HepG2 (cell line): ENCODE measurements around the gene NFKB1. TPM values are rescaled to one million over a fixed set of nuclear protein-coding genes. Genes with fewer than 3 reads are reported as not detected.

ENCODE experiments used
- ATAC-seq: fragments of 200-7000 bp; cut with Tn5 transposase; 3 replicates; pipeline ENCODE4 v1.9.1; 2020; ENCODE audit warnings: mild to moderate bottlenecking, moderate library complexity
- BruUV-seq: library from RNA; stranded (reverse); fragments of 400-500 nt; replicated peaks from 2 replicates; lab custom pipeline; 2021; lab: Mats Ljungman, UMichigan
- CTCF ChIA-PET: fragments of 300-600 bp; formaldehyde crosslinking; extraction: SDS; loops from one replicate; lab custom pipeline; 2021; ENCODE audit warnings: low total read pairs, inconsistent platforms, low intra/inter-chr PET ratio; lab: Yijun Ruan, JAX
- POLR2A ChIA-PET: fragments of 350-600 bp; sonication (Branson Sonifier 250); formaldehyde crosslinking; loops from one replicate; lab custom pipeline; 2020; ENCODE audit warnings: antibody characterized with exemption, inconsistent platforms; lab: Yijun Ruan, JAX
- DNase-seq: peaks from one replicate; pipeline ENCODE4 v3.0.0-alpha.2; 2015; ENCODE audit warnings: low spot score
- FAIRE-seq: peaks from 3 replicates; lab custom pipeline; 2011; peaks lifted over from hg19 to GRCh38; lab: Jason Lieb, UNC
- H2AFZ ChIP-seq: one replicate; pipeline ENCODE4 v1.6.1; 2011; ENCODE audit warnings: low read length, inconsistent platforms
- H3K27ac ChIP-seq: fragments of 300-600 bp; 3 replicates; pipeline ENCODE4 v1.8.0; 2011; ENCODE audit warnings: mixed run types, mild to moderate bottlenecking, mixed read lengths, low read length, inconsistent platforms; ENCODE audit not compliant: insufficient read depth; ENCODE audit errors: extremely low read length
- H3K27me3 ChIP-seq, 2 experiments: fragments of 200-600 bp in 1 of 2; 2 replicates in 1 of 2; 3 replicates in 1 of 2; pipeline versions ENCODE4 v1.6.0 to v1.8.0; 2011; ENCODE audit warnings: low read length in 2 of 2, mild to moderate bottlenecking in 2 of 2, moderate library complexity in 2 of 2, inconsistent platforms in 1 of 2; ENCODE audit not compliant: insufficient read depth in 2 of 2, control insufficient read depth in 1 of 2
- H3K36me3 ChIP-seq, 2 experiments: fragments of 200-600 bp in 1 of 2; replicated peaks in 1 of 2; 2 replicates in 1 of 2; 3 replicates in 1 of 2; pipeline versions ENCODE4 v1.5.1 to v1.8.0; 2011; ENCODE audit warnings: low read length in 2 of 2, inconsistent platforms in 1 of 2; ENCODE audit not compliant: insufficient read depth in 2 of 2, control insufficient read depth in 1 of 2
- H3K4me1 ChIP-seq: 2 replicates; pipeline ENCODE4 v1.5.1; 2012; ENCODE audit warnings: low read length, inconsistent platforms; ENCODE audit not compliant: insufficient read depth
- H3K4me2 ChIP-seq: 2 replicates; pipeline ENCODE4 v1.6.0; 2011; ENCODE audit warnings: low read depth, low read length, inconsistent platforms
- H3K4me3 ChIP-seq, 3 experiments: fragments of 200-600 bp in 1 of 3; sonication (generic), shearing (Covaris generic) in 1 of 3; replicated peaks in 1 of 3; 2 replicates each; pipeline ENCODE4 v1.5.1; 2011 to 2016; ENCODE audit warnings: low read length in 3 of 3, inconsistent platforms in 2 of 3, low read depth in 2 of 3, mild to moderate bottlenecking in 2 of 3, control low read depth in 1 of 3, mixed read lengths in 1 of 3; ENCODE audit not compliant: insufficient read depth in 1 of 3
- H3K79me2 ChIP-seq: one replicate; pipeline ENCODE4 v1.6.1; 2011; ENCODE audit warnings: low read length, inconsistent platforms; ENCODE audit not compliant: insufficient read depth
- H3K9ac ChIP-seq: 2 replicates; pipeline ENCODE4 v1.6.0; 2011; ENCODE audit warnings: mild to moderate bottlenecking, low read depth, low read length, inconsistent platforms; ENCODE audit not compliant: insufficient read depth
- H3K9me3 ChIP-seq: 2 replicates; pipeline ENCODE4 v1.5.1; 2012; ENCODE audit warnings: mild to moderate bottlenecking, low read length
- H4K20me1 ChIP-seq: 2 replicates; pipeline ENCODE4 v1.6.0; 2011; ENCODE audit warnings: inconsistent platforms, mild to moderate bottlenecking, low read length, moderate library complexity; ENCODE audit not compliant: insufficient read depth
- ATM ChIP-seq: fragments of 450-650 bp; IDR thresholded peaks from 2 replicates; pipeline ENCODE4 v1.7.1; 2017; ENCODE audit warnings: mild to moderate bottlenecking, borderline replicate concordance
- CREB1 ChIP-seq, 2 experiments: fragments of 450-650 bp in 1 of 2; IDR thresholded peaks; 2 replicates each; pipeline ENCODE4 v1.6.1; 2016 to 2017; ENCODE audit warnings: control low read depth in 1 of 2, mild to moderate bottlenecking in 1 of 2, missing compliant biosample characterization in 1 of 2, missing genetic modification characterization in 1 of 2
- DMAP1 ChIP-seq: IDR thresholded peaks from 2 replicates; pipeline ENCODE4 v1.6.1; 2016
- NCOA5 ChIP-seq: sonication (generic); formaldehyde crosslinking; IDR thresholded peaks from 2 replicates; pipeline ENCODE4 v1.4.0; 2020; ENCODE audit warnings: missing genetic modification reagents
- POLR2G ChIP-seq: fragments of 200-400 bp; formaldehyde crosslinking; IDR thresholded peaks from 2 replicates; pipeline ENCODE4 v1.6.1; 2018; ENCODE audit warnings: mild to moderate bottlenecking, low read depth, low read length, moderate library complexity
- RBM39 ChIP-seq: fragments of 200-400 bp; formaldehyde crosslinking; IDR thresholded peaks from one replicate; pipeline ENCODE4 v1.6.1; 2018; ENCODE audit warnings: antibody characterized with exemption, mild to moderate bottlenecking, low read depth, low read length; ENCODE audit not compliant: poor library complexity, severe bottlenecking
- SAP130 ChIP-seq: IDR thresholded peaks from 2 replicates; pipeline ENCODE4 v1.6.1; 2016; ENCODE audit warnings: low read depth
- SMAD1 ChIP-seq: sonication (generic); formaldehyde crosslinking; IDR thresholded peaks from 2 replicates; pipeline ENCODE4 v1.4.0; 2020; ENCODE audit warnings: missing genetic modification reagents, low read depth, mild to moderate bottlenecking, borderline replicate concordance
- SMAD3 ChIP-seq: sonication (generic); formaldehyde crosslinking; IDR thresholded peaks from 2 replicates; pipeline ENCODE4 v1.4.0; 2020; ENCODE audit warnings: missing genetic modification reagents
- SNAPC5 ChIP-seq: sonication (generic); formaldehyde crosslinking; IDR thresholded peaks from 2 replicates; pipeline ENCODE4 v1.8.1; 2023; ENCODE audit warnings: mild to moderate bottlenecking, missing genetic modification reagents, borderline replicate concordance
- TCF7 ChIP-seq: sonication (generic); IDR thresholded peaks from 2 replicates; pipeline ENCODE4 v1.6.1; 2016; ENCODE audit warnings: antibody characterized with exemption, low read depth
- TEF ChIP-seq: sonication (generic); formaldehyde crosslinking; IDR thresholded peaks from 2 replicates; pipeline ENCODE4 v1.5.0; 2020; ENCODE audit warnings: missing genetic modification reagents
- U2AF1 ChIP-seq: fragments of 200-400 bp; formaldehyde crosslinking; optimal IDR thresholded peaks from 2 replicates; pipeline ENCODE3; 2017; ENCODE audit warnings: mild to moderate bottlenecking, low read depth, low read length
- USF2 ChIP-seq, 2 experiments: sonication (generic) in 1 of 2; formaldehyde crosslinking in 1 of 2; IDR thresholded peaks; 2 replicates each; pipeline versions ENCODE4 v1.5.1 to v1.6.1; 2011 to 2020; ENCODE audit warnings: borderline replicate concordance in 1 of 2, low read depth in 1 of 2, low read length in 1 of 2, mild to moderate bottlenecking in 1 of 2, missing genetic modification reagents in 1 of 2, moderate library complexity in 1 of 2
- ZFP37 ChIP-seq: sonication (generic); formaldehyde crosslinking; IDR thresholded peaks from 2 replicates; pipeline ENCODE4 v1.4.0; 2020; ENCODE audit warnings: missing genetic modification reagents, borderline replicate concordance
- ZNF263 ChIP-seq: sonication (generic); formaldehyde crosslinking; IDR thresholded peaks from 2 replicates; pipeline ENCODE4 v1.4.0; 2020; ENCODE audit warnings: missing genetic modification reagents
- ZNF468 ChIP-seq: sonication (generic); formaldehyde crosslinking; IDR thresholded peaks from 2 replicates; pipeline ENCODE4 v1.8.0; 2022; ENCODE audit warnings: mild to moderate bottlenecking, moderate library complexity, missing genetic modification reagents
- ZNF773 ChIP-seq: sonication (generic); formaldehyde crosslinking; IDR thresholded peaks from 2 replicates; pipeline ENCODE4 v1.4.0; 2020; ENCODE audit warnings: missing genetic modification reagents, borderline replicate concordance
- WGBS: methylation state at CpG from one replicate; pipeline ENCODE4 v1.1.6; 2017; ENCODE audit warnings: low lambda C conversion rate; 5-methylcytosine and 5-hydroxymethylcytosine counted together
- in situ Hi-C: cut with HindIII; loops from 2 replicates; pipeline ENCODE4 v1.10.0; 2017; ENCODE audit warnings: low pct_unique_long_range_greater_than_20kb; ENCODE audit not compliant: extremely low pct_ligation_motif_present
- intact Hi-C: fragments of 100-400 bp; cut with micrococcal nuclease; formaldehyde crosslinking; loops from one replicate; pipeline ENCODE4 v1.10.0; 2022; ENCODE audit not compliant: unreplicated experiment
- polyA plus RNA-seq, 8 experiments: library from polyadenylated mRNA; depleted of rRNA in 3 of 8; stranded (reverse) in 7 of 8; unstranded in 1 of 8; fragments of >200 nt; fragmentation: Illumina TruSeq in 4 of 8; extraction: Trizol in 4 of 8; gene quantifications; 2 replicates each; pipeline versions ENCODE4 v1.2.1 to v1.2.3, GENCODE V29; 2011 to 2016; ENCODE audit warnings: low read depth in 4 of 8, missing spikeins in 1 of 8, mixed read lengths in 1 of 8; ENCODE audit not compliant: insufficient read depth in 1 of 8
- total RNA-seq, 5 experiments: library from RNA; depleted of rRNA; stranded (reverse); fragments of >200 nt; fragmentation: Illumina TruSeq; extraction: Trizol; gene quantifications; 2 replicates each; pipeline ENCODE4 v1.2.3, GENCODE V29; 2016; ENCODE audit warnings: low read depth in 1 of 5

NFKB1 gene
- total and polyA plus RNA-seq, 2 of the 13 experiments (the other 11 are each of a cell fraction or from before 2014, with no cell fraction given): 15.4 to 31.6 TPM

- no peak for DNase-seq
- Histone ChIP-seq H3K9me3 (no peaks in the 10 kb centered on the region), H3K4me2 (no peak overlapping the region), H4K20me1 (no peaks in the 10 kb centered on the region), H3K9ac (no peak overlapping the region), H3K27ac (no peak overlapping the region), H3K79me2 (no peaks in the 10 kb centered on the region), H2AFZ (no peak overlapping the region), H3K27me3 (no peaks in the 10 kb centered on the region), H3K4me1 (peaks cover 14% of the 10 kb centered on the region), H3K36me3 (no peaks in the 10 kb centered on the region), H3K4me3 (no peak overlapping the region)
- FAIRE-seq: no peak
- ATAC-seq: no peak
- TF ChIP-seq TCF7: no peak
- intact Hi-C loops: no loop called here
- WGBS: 4% methylated on average over 1 of the region's 1 CpG
- in situ Hi-C loops: no loop called here
- POLR2A ChIA-PET: no interaction called here
- no TSS peak for BruUV-seq
- CTCF ChIA-PET: no interaction called here
These were observed 7.9 kb upstream of the NFKB1 start for GRCh38 chr4:102493257-102493656.

- Histone ChIP-seq H3K36me3 (no peaks in the 10 kb centered on the region), H3K4me1 (peaks cover 14% of the 10 kb centered on the region), H3K27me3 (no peaks in the 10 kb centered on the region), H4K20me1 (no peaks in the 10 kb centered on the region), H3K9me3 (no peaks in the 10 kb centered on the region), H3K4me3 (no peak overlapping the region), H3K27ac (no peak overlapping the region), H2AFZ (no peak overlapping the region), H3K9ac (no peak overlapping the region), H3K79me2 (no peaks in the 10 kb centered on the region), H3K4me2 (no peak overlapping the region)
- no TSS peak for BruUV-seq
- ATAC-seq (no peak), DNase-seq (no peak), FAIRE-seq (no peak)
- CTCF ChIA-PET: no interaction called here
- WGBS: 44% methylated on average over 1 of the region's 1 CpG
- POLR2A ChIA-PET: no interaction called here
- in situ Hi-C loops (no loop called here), intact Hi-C loops (no loop called here)
- no peak for TF ChIP-seq TEF (CRISPR knock-in tag)
- no peak for TF ChIP-seq DMAP1 (CRISPR knock-in tag)
- no peak for TF ChIP-seq CREB1 (IDR thresholded peaks at IDR 0.05)
- no peak for TF ChIP-seq CREB1 (CRISPR knock-in tag; IDR thresholded peaks at IDR 0.05)
- TF ChIP-seq SMAD1: no peak
- no peak for TF ChIP-seq U2AF1
- no peak for TF ChIP-seq NCOA5 (CRISPR knock-in tag)
- TF ChIP-seq ZFP37 (CRISPR knock-in tag): no peak
- TF ChIP-seq SMAD3: no peak
- no peak for TF ChIP-seq POLR2G
- TF ChIP-seq SAP130: no peak
- TF ChIP-seq ATM: no peak
- no peak for TF ChIP-seq RBM39
- TF ChIP-seq USF2 (IDR thresholded peaks at IDR 0.05; ENCODE audit: low read depth, low read length): no peak
- no peak for TF ChIP-seq USF2 (CRISPR knock-in tag; IDR thresholded peaks at IDR 0.05; ENCODE audit: borderline replicate concordance)
- no peak for TF ChIP-seq ZNF263 (CRISPR knock-in tag)
- no peak for TF ChIP-seq ZNF773
- no peak for TF ChIP-seq SNAPC5 (CRISPR knock-in tag)
- TF ChIP-seq ZNF468: no peak
These were observed 7.4 kb upstream of the NFKB1 start for GRCh38 chr4:102493794-102494193.
